ENCODE data around the gene PDE8B.
"Not testable (repeated sequence)": the region's sequence is repeated elsewhere in the genome, so short reads cannot be mapped to it uniquely, and the experiment has no call there.

PDE8B gene

DNA sequence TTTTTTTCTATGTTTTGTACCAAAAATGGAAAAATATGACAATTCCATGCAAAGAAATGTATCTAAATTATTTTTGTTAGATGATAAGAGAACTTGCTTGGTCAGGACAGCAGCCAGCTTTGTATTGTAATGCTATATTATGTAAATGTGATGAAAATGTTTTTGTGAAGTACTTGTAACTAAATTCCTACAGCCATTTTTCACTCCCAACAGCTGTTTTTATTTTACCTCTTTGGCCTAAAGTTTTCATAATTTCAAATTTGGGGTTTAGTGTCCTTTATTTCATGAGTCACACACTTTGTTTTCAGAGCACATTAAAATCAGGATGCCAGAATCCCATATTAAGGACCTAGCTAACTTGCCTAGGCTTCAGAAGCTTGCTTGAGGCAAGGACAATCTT lies 217.5 kb downstream of the PDE8B start:
- DNase-seq (ENCODE audit: extremely low read depth in 1 of 2, low read depth in 1 of 2): no peak

DNA sequence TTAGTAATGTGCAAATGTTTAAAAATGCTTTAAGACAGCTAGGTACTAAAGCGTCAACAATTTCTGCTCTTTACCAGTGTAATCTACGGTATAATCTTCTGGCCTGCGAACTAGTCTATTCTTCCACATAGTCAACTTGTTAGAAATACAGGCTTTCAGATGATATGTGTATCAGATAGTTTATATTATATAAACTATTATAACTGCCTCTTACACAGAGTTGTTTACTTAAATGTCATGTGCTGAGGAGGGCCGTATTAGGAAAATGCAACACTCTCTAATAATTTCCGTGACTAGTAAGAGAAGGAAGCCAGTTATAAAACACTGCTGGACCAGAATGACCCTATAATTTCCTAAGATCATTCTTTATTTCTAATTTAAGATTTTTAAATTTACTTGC lies 218.0 kb downstream of the PDE8B start:
- DNase-seq (ENCODE audit: extremely low read depth in 1 of 2, low read depth in 1 of 2): no peak

DNA sequence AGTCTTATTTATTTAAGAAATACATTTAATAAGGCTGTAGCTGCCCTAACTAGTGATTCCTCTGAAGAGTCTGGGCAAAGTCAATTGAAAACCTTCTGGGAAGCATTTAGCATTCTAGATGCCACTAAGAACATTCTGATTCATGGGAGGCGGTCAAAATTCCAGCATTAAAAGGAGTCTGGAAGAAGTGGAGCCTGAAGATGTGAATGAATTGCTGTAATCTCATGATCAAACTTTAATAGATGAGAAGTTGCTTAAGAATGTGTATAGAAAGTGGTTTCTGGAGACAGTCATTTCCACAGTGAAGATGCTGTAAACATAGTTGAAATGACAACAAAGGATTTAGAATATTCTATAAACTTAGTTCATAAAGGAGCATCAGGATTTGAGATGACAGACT lies 220.2 kb downstream of the PDE8B start:
- no peak for DNase-seq (ENCODE audit: extremely low read depth in 1 of 2, low read depth in 1 of 2)

DNA sequence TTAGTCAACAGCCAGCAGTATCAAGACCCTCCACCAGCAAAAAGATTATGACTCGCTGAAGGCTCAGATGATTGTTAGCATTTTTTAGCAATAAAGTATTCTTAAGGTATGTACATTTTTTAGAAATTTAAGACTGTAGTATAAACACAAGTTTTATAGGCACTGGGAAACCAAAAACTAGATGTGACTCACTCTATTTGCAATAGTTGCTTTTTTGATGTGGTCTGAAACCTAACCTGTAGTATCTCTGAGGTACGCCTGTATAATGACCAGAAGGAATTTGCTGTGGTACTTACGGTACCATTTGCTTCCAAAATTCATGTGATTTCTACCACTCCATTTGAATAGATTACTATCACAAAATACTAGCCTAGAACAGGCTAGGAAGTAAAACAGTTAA lies 220.8 kb downstream of the PDE8B start:
- DNase-seq (ENCODE audit: extremely low read depth in 1 of 2, low read depth in 1 of 2): no peak

DNA sequence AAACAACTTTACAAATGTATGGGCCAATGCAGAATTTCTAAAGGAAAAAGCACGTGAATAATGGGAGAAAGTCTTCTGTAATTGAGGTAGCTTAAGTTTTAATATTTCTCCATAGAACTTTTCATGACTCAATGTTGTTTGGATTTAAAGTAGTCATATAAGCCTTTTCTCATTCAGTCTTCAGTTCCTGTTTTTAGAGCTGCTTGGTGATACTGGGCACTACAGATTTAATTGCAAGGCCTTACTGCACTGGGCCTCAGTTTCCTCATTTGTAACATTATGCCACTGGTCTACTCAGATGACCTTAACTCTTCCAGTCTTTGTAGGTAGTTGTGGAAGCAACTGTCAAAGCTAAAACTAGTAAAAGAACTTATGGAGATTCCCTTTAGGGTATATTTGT lies 221.2 kb downstream of the PDE8B start:
- no peak for DNase-seq (ENCODE audit: extremely low read depth in 1 of 2, low read depth in 1 of 2)

DNA sequence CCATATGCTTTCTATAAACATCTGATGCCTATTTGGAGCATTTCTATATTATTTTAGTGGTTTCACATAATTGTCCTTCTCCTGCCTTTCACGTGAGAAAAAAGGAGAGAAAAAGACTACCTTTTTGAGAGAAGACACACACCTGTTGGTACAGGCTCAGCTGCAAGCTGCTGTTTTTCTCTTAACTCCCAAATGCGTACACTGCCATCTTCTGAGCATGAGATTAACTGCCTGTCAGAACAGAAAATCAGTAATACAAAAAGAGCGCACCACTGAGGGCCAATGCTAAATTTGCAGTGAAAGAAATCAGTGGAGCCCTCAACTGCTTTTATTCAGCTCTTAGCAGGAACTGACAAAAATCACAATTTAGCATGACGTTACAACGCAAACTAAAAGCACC lies 226.7 kb downstream of the PDE8B start:
- no peak for DNase-seq (ENCODE audit: extremely low read depth in 1 of 2, low read depth in 1 of 2)

DNA sequence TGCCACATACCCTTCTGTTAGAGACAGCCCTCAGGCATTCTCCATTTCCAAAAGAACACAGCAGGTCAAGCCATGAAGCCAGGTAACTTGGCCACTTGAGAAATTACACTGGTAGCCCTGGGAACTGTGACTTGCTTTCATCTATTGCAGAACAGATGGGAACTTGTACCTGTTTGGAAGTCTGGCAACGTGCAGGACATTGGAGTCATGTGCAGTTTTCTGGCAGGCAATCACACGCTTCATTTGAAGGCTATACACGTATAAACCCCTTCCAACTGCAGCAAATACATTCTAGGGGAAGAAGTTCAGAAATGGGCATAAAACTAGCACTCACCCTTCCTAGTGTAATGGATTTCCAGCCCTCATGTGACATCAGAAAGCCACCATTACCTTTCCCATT lies 227.6 kb downstream of the PDE8B start:
- no peak for DNase-seq (ENCODE audit: extremely low read depth in 1 of 2, low read depth in 1 of 2)

DNA sequence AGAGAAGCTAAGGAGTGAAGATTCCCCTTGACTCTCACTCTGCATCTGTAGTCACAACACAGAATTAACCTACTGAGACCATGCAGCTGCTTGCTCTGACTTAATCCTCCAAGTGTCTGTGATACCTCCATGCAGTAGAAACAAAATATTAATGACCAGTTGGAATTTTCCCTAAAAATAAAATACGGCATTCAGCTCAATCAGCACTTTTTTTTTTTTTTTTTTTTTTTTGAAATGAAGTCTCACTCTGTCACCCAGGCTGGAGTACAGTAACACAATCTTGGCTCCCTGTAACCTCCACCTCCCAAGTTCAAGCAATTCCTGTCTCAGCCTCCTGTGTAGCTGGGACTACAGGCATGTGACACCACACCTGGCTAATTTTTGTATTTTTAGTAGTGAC lies 233.2 kb downstream of the PDE8B start:
- no peak for DNase-seq (ENCODE audit: extremely low read depth in 1 of 2, low read depth in 1 of 2)

DNA sequence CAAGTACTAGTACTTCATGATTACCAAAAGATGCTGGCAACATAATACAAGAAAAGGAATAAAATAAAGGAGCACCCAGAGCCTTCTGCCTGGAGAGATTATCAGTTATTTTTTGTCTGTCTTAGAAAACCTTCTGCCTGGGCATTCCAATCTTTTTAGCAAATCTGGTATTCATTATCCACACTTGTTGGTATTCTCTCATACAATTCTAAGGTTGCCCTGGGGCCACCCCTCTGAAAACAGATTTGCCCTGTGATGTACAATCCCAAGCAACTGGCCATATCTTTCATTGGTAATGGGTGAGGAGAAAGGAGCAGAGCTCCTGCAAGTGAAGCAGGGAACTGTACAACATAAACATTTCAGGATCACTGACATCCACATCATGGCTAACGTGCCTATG lies 233.9 kb downstream of the PDE8B start:
- DNase-seq (ENCODE audit: extremely low read depth in 1 of 2, low read depth in 1 of 2): no peak

DNA sequence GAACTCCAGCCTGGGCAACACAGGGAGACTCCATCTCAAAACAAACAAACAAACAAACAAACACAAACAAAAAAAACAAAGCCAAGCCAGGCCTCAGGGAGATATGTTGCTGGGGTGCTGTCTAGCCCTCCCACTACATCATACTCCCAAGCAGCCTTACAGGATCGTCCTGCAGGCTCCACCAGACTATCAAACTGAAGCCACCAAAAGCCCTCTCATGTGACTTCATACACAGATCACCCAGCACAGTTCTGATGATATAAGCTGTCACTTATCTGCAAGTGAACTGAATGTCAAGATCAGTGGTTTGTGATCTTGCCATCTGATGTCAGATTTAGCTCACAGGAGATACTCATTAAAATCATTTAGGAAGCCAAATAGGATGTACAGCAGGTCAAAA lies 238.4 kb downstream of the PDE8B start:
- no peak for DNase-seq (ENCODE audit: extremely low read depth in 1 of 2, low read depth in 1 of 2)

DNA sequence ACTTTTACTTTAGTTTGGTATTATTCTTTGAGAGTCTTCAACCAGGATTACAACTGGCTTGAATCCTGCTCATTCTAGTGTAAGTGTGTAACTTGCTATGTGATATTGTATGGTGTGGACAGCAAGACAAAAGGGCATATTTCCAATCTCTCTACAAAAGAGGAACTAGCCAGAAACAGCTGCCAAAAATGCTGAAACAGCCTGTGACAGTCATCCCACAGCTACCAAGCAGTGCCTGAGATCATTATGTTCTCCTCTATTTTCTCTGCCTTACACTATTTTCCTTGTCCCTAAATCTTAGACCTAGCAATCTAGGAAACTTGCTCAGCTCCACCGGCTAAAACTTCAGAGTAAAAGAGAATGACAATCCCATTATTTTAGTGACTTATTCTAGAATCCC lies 238.8 kb downstream of the PDE8B start:
- DNase-seq (ENCODE audit: extremely low read depth in 1 of 2, low read depth in 1 of 2): no peak

DNA sequence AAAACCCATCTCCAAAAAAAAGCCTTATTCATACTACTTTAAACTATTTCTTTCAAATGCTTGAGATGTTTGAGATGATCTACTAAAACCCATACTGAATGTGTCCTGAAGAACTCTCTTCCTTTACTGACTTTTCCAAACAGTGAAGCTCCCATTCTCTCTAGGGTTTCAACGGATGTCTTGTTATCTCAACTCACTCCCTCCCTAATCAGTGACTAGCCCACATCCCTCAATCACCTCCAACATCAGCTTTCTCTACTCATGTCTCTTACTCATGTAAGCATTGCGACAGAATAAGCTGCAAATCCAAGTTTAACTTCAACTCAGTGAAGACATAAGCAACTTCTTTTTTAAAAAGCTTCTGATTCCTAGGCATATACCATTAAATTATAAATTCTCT lies 239.5 kb downstream of the PDE8B start:
- DNase-seq (ENCODE audit: extremely low read depth in 1 of 2, low read depth in 1 of 2): no peak

DNA sequence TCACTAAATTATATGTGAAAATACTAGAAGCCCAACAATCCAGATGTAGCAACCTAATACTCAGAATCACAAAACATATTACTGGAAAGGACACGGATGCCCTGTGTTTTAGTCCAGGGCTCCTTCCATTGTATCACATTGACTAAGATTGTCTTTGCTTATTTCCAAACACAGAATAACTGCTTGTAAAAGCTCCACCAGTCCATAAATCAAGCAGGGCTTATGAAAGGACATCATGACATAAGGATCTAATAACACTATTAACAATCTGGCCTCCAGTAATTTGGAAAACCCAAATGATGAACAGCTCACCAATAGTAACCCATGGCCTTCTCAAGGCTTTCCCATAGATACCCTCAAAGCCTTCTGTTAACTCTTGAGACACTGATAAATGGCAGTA lies 241.9 kb downstream of the PDE8B start:
- DNase-seq (ENCODE audit: extremely low read depth in 1 of 2, low read depth in 1 of 2): no peak

DNA sequence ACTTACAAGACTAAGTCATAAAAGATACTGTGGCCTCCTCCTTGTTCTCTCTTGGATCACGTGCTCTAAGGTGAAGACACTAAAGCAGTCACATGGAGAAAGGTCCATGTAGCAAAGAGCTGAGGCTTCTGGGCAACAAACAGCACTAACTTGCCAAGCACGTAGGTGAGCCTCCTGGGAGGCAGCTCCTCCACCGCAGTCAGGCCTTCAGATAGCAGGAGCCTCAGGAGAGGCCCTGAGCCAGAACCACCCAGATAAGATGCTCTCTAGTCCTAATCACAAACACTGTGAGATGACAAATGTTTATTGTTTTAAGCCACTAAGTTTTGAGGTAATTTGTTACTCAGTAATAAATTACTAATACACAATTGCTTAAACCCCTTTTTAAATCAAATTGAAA lies 243.6 kb downstream of the PDE8B start:
- DNase-seq (ENCODE audit: extremely low read depth in 1 of 2, low read depth in 1 of 2): no peak

DNA sequence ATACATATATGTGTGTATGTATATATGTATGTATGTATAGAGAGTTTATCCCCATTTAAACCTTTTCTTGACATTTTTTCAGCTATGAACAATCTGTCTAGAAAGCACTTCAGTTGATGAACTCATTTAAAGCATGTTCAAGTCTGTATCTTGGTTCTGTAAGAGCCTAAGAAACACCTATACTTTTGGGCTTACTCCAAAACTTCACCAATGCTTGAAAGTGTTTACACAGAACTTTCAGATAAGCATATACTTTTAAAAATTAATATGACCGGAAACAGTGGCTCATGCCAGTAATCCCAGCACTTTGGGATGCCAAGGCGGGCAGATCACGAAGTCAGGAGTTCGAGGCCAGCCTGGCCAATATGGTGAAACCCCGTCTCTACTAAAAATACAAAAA lies 250.8 kb downstream of the PDE8B start:
- DNase-seq (ENCODE audit: extremely low read depth in 1 of 2, low read depth in 1 of 2): no peak

DNA sequence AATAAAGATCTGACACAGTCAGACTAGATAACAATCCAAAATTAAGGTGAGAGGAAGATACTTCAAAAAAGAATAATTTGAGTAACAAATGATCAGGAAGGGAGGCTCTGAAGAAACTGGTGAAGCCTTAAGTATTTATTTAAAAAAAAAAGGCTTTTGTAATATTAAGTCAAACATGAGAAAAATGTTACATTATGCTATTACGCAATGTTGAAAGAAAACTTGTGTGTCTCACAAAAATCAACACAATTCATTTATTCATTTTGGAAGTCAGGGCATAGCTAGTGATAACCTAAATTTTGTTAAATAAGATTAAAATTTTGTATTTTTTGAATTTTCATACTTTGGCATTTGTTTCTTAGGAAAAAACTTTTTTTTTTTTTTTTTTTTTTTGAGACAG lies 253.4 kb downstream of the PDE8B start:
- no peak for DNase-seq (ENCODE audit: extremely low read depth in 1 of 2, low read depth in 1 of 2)

DNA sequence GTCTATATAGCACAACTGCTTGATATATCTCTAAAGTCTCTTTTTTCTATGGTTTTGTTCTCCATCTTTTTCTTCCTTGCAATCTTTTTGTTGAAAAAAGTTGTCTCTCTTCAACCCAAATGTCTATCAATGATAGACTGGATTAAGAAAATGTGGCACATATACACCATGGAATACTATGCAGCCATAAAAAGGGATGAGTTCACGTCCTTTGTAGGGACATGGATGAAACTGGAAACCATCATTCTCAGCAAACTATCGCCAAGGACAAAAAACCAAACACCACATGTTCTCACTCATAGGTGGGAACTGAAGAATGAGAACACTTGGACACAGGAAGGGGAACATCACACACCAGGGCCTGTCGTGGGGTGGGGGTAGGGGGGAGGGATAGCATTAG lies 258.4 kb downstream of the PDE8B start:
- DNase-seq (ENCODE audit: extremely low read depth in 1 of 2, low read depth in 1 of 2): not testable (repeated sequence)

DNA sequence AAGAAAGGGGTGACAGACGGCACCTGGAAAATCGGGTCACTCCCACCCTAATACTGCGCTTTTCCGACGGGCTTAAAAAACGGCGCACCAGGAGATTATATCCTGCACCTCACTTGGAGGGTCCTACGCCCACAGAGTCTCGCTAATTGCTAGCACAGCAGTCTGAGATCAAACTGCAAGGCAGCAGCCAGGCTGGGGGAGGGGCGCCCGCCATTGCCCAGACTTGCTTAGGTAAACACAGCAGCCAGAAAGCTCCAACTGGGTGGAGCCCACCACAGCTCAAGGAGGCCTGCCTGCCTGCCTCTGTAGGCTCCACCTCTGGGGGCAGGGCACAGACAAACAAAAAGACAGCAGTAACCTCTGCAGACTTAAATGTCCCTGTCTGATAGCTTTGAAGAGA lies 264.6 kb downstream of the PDE8B start:
- DNase-seq (ENCODE audit: extremely low read depth in 1 of 2, low read depth in 1 of 2): not testable (repeated sequence)

Data from activated CD8-positive, alpha-beta memory T cell treated with anti-CD3 and anti-CD28 coated beads for 1 hour (primary cell).